Chondrocyte (in vitro differentiated cells): ENCODE results near the gene VIM. TPM values are rescaled to one million over a fixed set of nuclear protein-coding genes. Genes with fewer than 3 reads are reported as not detected.

Experiments used
- DNase-seq: peaks from one replicate; pipeline ENCODE4 v3.0.0; 2021; ENCODE audit warnings: mixed read lengths, low spot score
- H3K27ac Mint-ChIP-seq: one replicate; pipeline ENCODE4 v1.8.0; 2021; ENCODE audit warnings: mild to moderate bottlenecking, moderate library complexity, mixed read lengths; ENCODE audit not compliant: unreplicated experiment
- H3K27me3 Mint-ChIP-seq: 2 replicates; pipeline ENCODE4 v1.8.0; 2021; ENCODE audit warnings: low read depth, mixed read lengths
- H3K36me3 Mint-ChIP-seq: 2 replicates; pipeline ENCODE4 v1.8.0; 2021; ENCODE audit warnings: low read depth, mixed read lengths
- H3K4me1 Mint-ChIP-seq: 2 replicates; pipeline ENCODE4 v1.8.0; 2021; ENCODE audit warnings: low read depth, mild to moderate bottlenecking, mixed read lengths
- H3K4me3 Mint-ChIP-seq: one replicate; pipeline ENCODE4 v1.8.0; 2021; ENCODE audit warnings: mild to moderate bottlenecking, moderate library complexity, mixed read lengths; ENCODE audit not compliant: unreplicated experiment
- H3K9me3 Mint-ChIP-seq: 2 replicates; pipeline ENCODE4 v1.8.0; 2021; ENCODE audit warnings: low read depth, mixed read lengths
- CTCF ChIP-seq: fragments of 200-600 bp; sonication (generic); IDR thresholded peaks from 2 replicates; pipeline ENCODE4 v1.5.0; 2021; ENCODE audit warnings: antibody characterized with exemption, mild to moderate bottlenecking, moderate library complexity
- total RNA-seq: library from RNA; stranded (reverse); gene quantifications from 3 replicates; pipeline ENCODE4 v1.2.1, GENCODE V29; 2021

Gene VIM
- total RNA-seq, 1 donor from 2014 or later = 4,580 TPM

GRCh38 chr10:17185873-17186272 is 42.2 kb upstream of the VIM start:
- H3K4me3 Mint-ChIP-seq = no peak overlapping the region

DNA sequence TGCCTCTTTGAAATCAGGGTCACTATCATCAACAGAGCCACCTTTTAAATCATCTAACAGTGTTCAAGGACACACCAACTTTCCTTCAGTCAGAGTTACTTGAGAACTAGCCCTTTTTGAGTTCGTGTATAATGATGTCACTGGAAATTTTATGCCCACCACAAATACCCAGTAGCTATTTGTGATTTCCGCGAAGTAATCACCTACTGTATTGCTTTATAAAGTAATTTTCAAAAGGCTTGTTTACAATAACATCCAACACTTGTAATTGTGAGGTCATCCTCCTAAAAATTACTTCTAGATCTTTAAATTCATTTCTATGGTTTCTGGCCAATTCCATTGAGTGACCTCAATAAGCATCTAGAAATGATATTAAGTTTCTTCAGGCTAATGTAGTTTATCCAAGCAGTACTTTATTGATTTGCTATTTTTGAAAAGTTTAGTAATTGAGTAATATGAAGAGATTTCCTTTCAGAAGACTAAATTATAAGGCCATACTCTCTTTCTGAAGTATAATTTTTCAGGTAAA is 39.3 kb upstream of the VIM start:
- Mint-ChIP-seq H3K36me3 (peaks cover 4% of the 10 kb centered on the region), H3K27ac (no peak overlapping the region), H3K9me3 (peaks cover 2% of the 10 kb centered on the region), H3K4me1 (peaks cover 10% of the 10 kb centered on the region), H3K27me3 (no peaks in the 10 kb centered on the region), H3K4me3 (no peak overlapping the region)
- TF ChIP-seq CTCF = no peak
- no peak for DNase-seq

More at GRCh38 chr10:17185873-17186272, 42.2 kb upstream of the VIM start:
- H3K27ac Mint-ChIP-seq = no peak overlapping the region
- DNase-seq = no peak
- H3K9me3 Mint-ChIP-seq = no peaks in the 10 kb centered on the region
- H3K27me3 Mint-ChIP-seq = no peaks in the 10 kb centered on the region
- no peaks in the 10 kb centered on the region for H3K36me3 Mint-ChIP-seq
- TF ChIP-seq CTCF = no peak
- H3K4me1 Mint-ChIP-seq = peaks cover 10% of the 10 kb centered on the region

- H3K36me3 Mint-ChIP-seq = peaks cover 7% of the 10 kb centered on the region
- no peaks in the 10 kb centered on the region for H3K27me3 Mint-ChIP-seq
- peaks cover 10% of the 10 kb centered on the region for H3K9me3 Mint-ChIP-seq
- H3K4me1 Mint-ChIP-seq = peaks cover 10% of the 10 kb centered on the region
- TF ChIP-seq CTCF = no peak
- no peak for DNase-seq
- no peak overlapping the region for H3K4me3 Mint-ChIP-seq
- H3K27ac Mint-ChIP-seq = no peak overlapping the region
Measured at GRCh38 chr10:17190602-17191001, 37.4 kb upstream of the VIM start.

DNA sequence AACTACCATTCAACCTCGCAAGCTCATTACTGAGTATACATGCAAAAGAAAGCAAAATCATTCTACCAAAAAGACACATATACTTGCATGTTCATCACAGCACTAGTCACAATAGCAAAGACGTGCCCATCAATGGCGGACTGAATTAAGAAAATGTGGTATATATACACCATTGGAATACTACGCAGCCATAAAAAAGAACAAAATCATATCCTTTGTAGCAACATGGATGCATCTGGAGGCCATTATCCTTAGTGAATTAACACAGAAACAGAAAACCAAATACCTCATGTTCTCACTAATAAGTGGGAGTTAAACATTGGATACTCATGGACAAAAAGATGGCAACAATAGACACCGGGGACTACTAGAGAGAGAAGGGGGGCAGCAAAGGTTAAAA is 33.0 kb upstream of the VIM start:
- peaks cover 12% of the 10 kb centered on the region for H3K4me1 Mint-ChIP-seq
- no peaks in the 10 kb centered on the region for H3K27me3 Mint-ChIP-seq
- H3K9me3 Mint-ChIP-seq = peaks cover 10% of the 10 kb centered on the region
- no peak overlapping the region for H3K27ac Mint-ChIP-seq
- no peak for DNase-seq
- TF ChIP-seq CTCF = no peak
- H3K36me3 Mint-ChIP-seq = peaks cover 7% of the 10 kb centered on the region
- H3K4me3 Mint-ChIP-seq = no peak overlapping the region

GRCh38 chr10:17196045-17196444 is 32.0 kb upstream of the VIM start:
- Mint-ChIP-seq H3K36me3 (peaks cover 7% of the 10 kb centered on the region), H3K4me3 (no peak overlapping the region), H3K27me3 (no peaks in the 10 kb centered on the region), H3K4me1 (peaks cover 21% of the 10 kb centered on the region), H3K27ac (no peak overlapping the region), H3K9me3 (peaks cover 10% of the 10 kb centered on the region)
- no peak for TF ChIP-seq CTCF
- DNase-seq = no peak
